GM23338 (cell line): ENCODE results near the gene SORBS1. TPM values are rescaled to one million over a fixed set of nuclear protein-coding genes. Genes with fewer than 3 reads are reported as not detected.
A peak's percentile ranks its signal among the peaks of the same experiment; 100 is the strongest.

Experiments used
- ATAC-seq: fragments of 200-7000 bp; cut with Tn5 transposase; 3 replicates; pipeline ENCODE4 v1.9.1; 2020
- DNase-seq: peaks from one replicate; pipeline ENCODE4 v3.0.0-alpha.2; 2015; ENCODE audit warnings: low spot score
- H2AFZ ChIP-seq: fragments of 200-600 bp; sonication (generic); 2 replicates; pipeline ENCODE4 v1.8.0; 2016; ENCODE audit warnings: antibody characterized with exemption, mild to moderate bottlenecking, moderate library complexity
- H3F3A ChIP-seq: fragments of 200-600 bp; sonication (generic); replicated peaks from 2 replicates; pipeline ENCODE4 v1.8.0; 2017; ENCODE audit warnings: antibody characterized with exemption, mixed run types, low read depth
- H3K27ac ChIP-seq: fragments of 200-600 bp; sonication (generic); 2 replicates; pipeline ENCODE4 v1.6.1; 2016; ENCODE audit warnings: low read depth
- H3K27me3 ChIP-seq: fragments of 200-600 bp; sonication (generic); 2 replicates; pipeline ENCODE4 v1.8.0; 2016; ENCODE audit warnings: mild to moderate bottlenecking, mixed run types, moderate library complexity; ENCODE audit not compliant: insufficient read depth
- H3K36me3 ChIP-seq: fragments of 200-600 bp; sonication (generic); 2 replicates; pipeline ENCODE4 v1.8.0; 2016; ENCODE audit warnings: mild to moderate bottlenecking; ENCODE audit not compliant: insufficient read depth
- H3K4me1 ChIP-seq: fragments of 200-600 bp; sonication (generic); 2 replicates; pipeline ENCODE4 v1.8.0; 2016; ENCODE audit warnings: mild to moderate bottlenecking, moderate library complexity; ENCODE audit not compliant: insufficient read depth
- H3K4me2 ChIP-seq: fragments of 200-600 bp; sonication (generic); 2 replicates; pipeline ENCODE4 v1.7.1; 2017; ENCODE audit warnings: mixed run types
- H3K4me3 ChIP-seq: fragments of 200-600 bp; sonication (generic); 2 replicates; pipeline ENCODE4 v1.6.1; 2016; ENCODE audit warnings: mixed run types
- H3K79me2 ChIP-seq: fragments of 200-600 bp; sonication (generic); replicated peaks from 2 replicates; pipeline ENCODE4 v1.8.0; 2017; ENCODE audit warnings: mild to moderate bottlenecking; ENCODE audit not compliant: insufficient read depth
- H3K9me2 ChIP-seq: fragments of 200-600 bp; sonication (generic); 2 replicates; pipeline ENCODE4 v1.8.0; 2017; ENCODE audit not compliant: insufficient read depth
- H4K20me1 ChIP-seq: fragments of 200-600 bp; sonication (generic); replicated peaks from 2 replicates; pipeline ENCODE4 v1.8.0; 2017; ENCODE audit warnings: mild to moderate bottlenecking; ENCODE audit not compliant: insufficient read depth
- H3K27ac Mint-ChIP-seq: 2 replicates; pipeline ENCODE4 v1.8.0; 2020; ENCODE audit warnings: inconsistent platforms, mild to moderate bottlenecking, moderate library complexity, mixed read lengths
- H3K27me3 Mint-ChIP-seq: 3 replicates; pipeline ENCODE4 v1.8.0; 2022; ENCODE audit warnings: low read depth, mild to moderate bottlenecking, moderate library complexity, mixed read lengths, inconsistent platforms; ENCODE audit not compliant: insufficient read depth, poor library complexity
- H3K36me3 Mint-ChIP-seq: 3 replicates; pipeline ENCODE4 v1.8.0; 2021; ENCODE audit warnings: low read depth, mild to moderate bottlenecking, inconsistent platforms, moderate library complexity, mixed read lengths
- H3K4me1 Mint-ChIP-seq: 3 replicates; pipeline ENCODE4 v1.8.0; 2020; ENCODE audit warnings: mild to moderate bottlenecking, inconsistent platforms, mixed read lengths
- H3K4me3 Mint-ChIP-seq: 3 replicates; pipeline ENCODE4 v1.8.0; 2021; ENCODE audit warnings: moderate library complexity, mild to moderate bottlenecking, inconsistent platforms, mixed read lengths
- H3K9me3 Mint-ChIP-seq: 3 replicates; pipeline ENCODE4 v1.8.0; 2020; ENCODE audit warnings: moderate library complexity, mild to moderate bottlenecking, inconsistent platforms, mixed read lengths
- CREB1 ChIP-seq: fragments of 250-450 bp; sonication (Bioruptor Pico); IDR thresholded peaks from 2 replicates; pipeline ENCODE4 v1.5.0; 2020; ENCODE audit warnings: low read depth, mild to moderate bottlenecking, moderate library complexity
- ETS1 ChIP-seq: IDR thresholded peaks from 2 replicates; pipeline ENCODE4 v1.6.1; 2016; ENCODE audit warnings: antibody characterized with exemption
- EZH2 ChIP-seq: fragments of 200-600 bp; sonication (generic); IDR thresholded peaks from one replicate; pipeline ENCODE4 v1.8.0; 2017; ENCODE audit warnings: antibody characterized with exemption, mild to moderate bottlenecking, low read depth; ENCODE audit not compliant: unreplicated experiment
- JUNB ChIP-seq: IDR thresholded peaks from one replicate; pipeline ENCODE4 v1.6.1; 2016; ENCODE audit warnings: antibody characterized with exemption; ENCODE audit not compliant: unreplicated experiment
- NANOG ChIP-seq: IDR thresholded peaks from 2 replicates; pipeline ENCODE4 v1.6.1; 2016; ENCODE audit warnings: antibody characterized with exemption, borderline replicate concordance
- POLR2AphosphoS5 ChIP-seq: IDR thresholded peaks from 2 replicates; pipeline ENCODE4 v1.6.1; 2016; ENCODE audit warnings: antibody characterized with exemption, low read depth
- STAT1 ChIP-seq: IDR thresholded peaks from one replicate; pipeline ENCODE4 v1.6.1; 2016; ENCODE audit warnings: antibody characterized with exemption; ENCODE audit not compliant: unreplicated experiment
- ZNF114 ChIP-seq: fragments of 250-450 bp; sonication (Bioruptor Pico); IDR thresholded peaks from 2 replicates; pipeline ENCODE4 v1.5.0; 2020; ENCODE audit warnings: mild to moderate bottlenecking, moderate library complexity
- ZNF331 ChIP-seq: fragments of 250-450 bp; sonication (Bioruptor Pico); IDR thresholded peaks from 2 replicates; pipeline ENCODE4 v1.5.0; 2020; ENCODE audit warnings: low read depth, mild to moderate bottlenecking, moderate library complexity
- polyA plus RNA-seq: library from polyadenylated mRNA; unstranded; fragments of >200 nt; fragmentation: Nextera tagmentation; extraction: Ambion mirVana; gene quantifications from 2 replicates; pipeline ENCODE4 v1.2.1, GENCODE V29; 2016
- total RNA-seq: library from RNA; depleted of rRNA; stranded (reverse); fragments of >200 nt; shearing (Covaris generic); gene quantifications from 2 replicates; pipeline ENCODE4 v1.2.3, GENCODE V29; 2014
- TF ChIP-seq, protein P1 (sequence below): fragments of 250-450 bp; sonication (Bioruptor Pico); IDR thresholded peaks from 2 replicates; pipeline ENCODE4 v1.5.0; 2020; ENCODE audit warnings: mild to moderate bottlenecking, moderate library complexity

The SORBS1 gene
- total and polyA plus RNA-seq, 2 experiments from 2014 or later: 47.7 to 51.5 TPM

- H3K9me3 Mint-ChIP-seq: no peaks in the 10 kb centered on the region
- peaks cover 5% of the 10 kb centered on the region for H3K27me3 Mint-ChIP-seq
- Histone ChIP-seq H3F3A (no peaks in the 10 kb centered on the region), H3K79me2 (no peaks in the 10 kb centered on the region), H3K36me3 (no peaks in the 10 kb centered on the region), H3K27me3 (no peaks in the 10 kb centered on the region), H3K4me1 (no peaks in the 10 kb centered on the region), H3K4me2 (no peak overlapping the region), H4K20me1 (no peaks in the 10 kb centered on the region), H2AFZ (no peak overlapping the region), H3K9me2 (no peaks in the 10 kb centered on the region), H3K27ac (0 out of 2 replicates have a peak overlapping the region, but pooled peaks have one; percentile 50), H3K4me3 (no peak overlapping the region)
- H3K27ac Mint-ChIP-seq: no peak overlapping the region
- H3K36me3 Mint-ChIP-seq: peaks cover 7% of the 10 kb centered on the region; the same call in 1 of the 3 replicates
- no peak for DNase-seq
- ATAC-seq: no peak
- no peak for TF ChIP-seq ZNF331 (CRISPR knock-in tag)
- TF ChIP-seq JUNB: no peak
- no peak for TF ChIP-seq POLR2AphosphoS5
- no peak for TF ChIP-seq ZNF114 (CRISPR knock-in tag)
- TF ChIP-seq ETS1: no peak
- no peak for TF ChIP-seq EZH2
- TF ChIP-seq STAT1: no peak
- H3K4me1 Mint-ChIP-seq: peaks cover 2% of the 10 kb centered on the region; the same call in 1 of the 3 replicates
- no peak overlapping the region for H3K4me3 Mint-ChIP-seq
These were observed 137.8 kb downstream of the SORBS1 start for GRCh38 chr10:95423164-95424005.

- Histone ChIP-seq H3K4me3 (no peak overlapping the region), H3K4me2 (no peak overlapping the region), H3K27ac (no peak overlapping the region), H3K4me1 (no peaks in the 10 kb centered on the region), H3K27me3 (no peaks in the 10 kb centered on the region), H2AFZ (no peak overlapping the region), H4K20me1 (no peaks in the 10 kb centered on the region), H3K9me2 (no peaks in the 10 kb centered on the region), H3K36me3 (no peaks in the 10 kb centered on the region), H3F3A (no peaks in the 10 kb centered on the region), H3K79me2 (no peaks in the 10 kb centered on the region)
- H3K27me3 Mint-ChIP-seq: peaks cover 5% of the 10 kb centered on the region
- H3K9me3 Mint-ChIP-seq: no peaks in the 10 kb centered on the region
- DNase-seq: no peak
- peaks cover 1% of the 10 kb centered on the region; the same call in 1 of the 3 replicates for H3K36me3 Mint-ChIP-seq
- no peak for ATAC-seq
- H3K4me3 Mint-ChIP-seq: no peak overlapping the region
- H3K27ac Mint-ChIP-seq: 0 out of 2 replicates have a peak overlapping the region, but pooled peaks have one; percentile 9
- 0 out of 3 replicates have a peak, but pooled peaks cover 2% of the 10 kb centered on the region for H3K4me1 Mint-ChIP-seq
- TF ChIP-seq STAT1: no peak
- TF ChIP-seq NANOG: no peak
- TF ChIP-seq, protein P1, sequence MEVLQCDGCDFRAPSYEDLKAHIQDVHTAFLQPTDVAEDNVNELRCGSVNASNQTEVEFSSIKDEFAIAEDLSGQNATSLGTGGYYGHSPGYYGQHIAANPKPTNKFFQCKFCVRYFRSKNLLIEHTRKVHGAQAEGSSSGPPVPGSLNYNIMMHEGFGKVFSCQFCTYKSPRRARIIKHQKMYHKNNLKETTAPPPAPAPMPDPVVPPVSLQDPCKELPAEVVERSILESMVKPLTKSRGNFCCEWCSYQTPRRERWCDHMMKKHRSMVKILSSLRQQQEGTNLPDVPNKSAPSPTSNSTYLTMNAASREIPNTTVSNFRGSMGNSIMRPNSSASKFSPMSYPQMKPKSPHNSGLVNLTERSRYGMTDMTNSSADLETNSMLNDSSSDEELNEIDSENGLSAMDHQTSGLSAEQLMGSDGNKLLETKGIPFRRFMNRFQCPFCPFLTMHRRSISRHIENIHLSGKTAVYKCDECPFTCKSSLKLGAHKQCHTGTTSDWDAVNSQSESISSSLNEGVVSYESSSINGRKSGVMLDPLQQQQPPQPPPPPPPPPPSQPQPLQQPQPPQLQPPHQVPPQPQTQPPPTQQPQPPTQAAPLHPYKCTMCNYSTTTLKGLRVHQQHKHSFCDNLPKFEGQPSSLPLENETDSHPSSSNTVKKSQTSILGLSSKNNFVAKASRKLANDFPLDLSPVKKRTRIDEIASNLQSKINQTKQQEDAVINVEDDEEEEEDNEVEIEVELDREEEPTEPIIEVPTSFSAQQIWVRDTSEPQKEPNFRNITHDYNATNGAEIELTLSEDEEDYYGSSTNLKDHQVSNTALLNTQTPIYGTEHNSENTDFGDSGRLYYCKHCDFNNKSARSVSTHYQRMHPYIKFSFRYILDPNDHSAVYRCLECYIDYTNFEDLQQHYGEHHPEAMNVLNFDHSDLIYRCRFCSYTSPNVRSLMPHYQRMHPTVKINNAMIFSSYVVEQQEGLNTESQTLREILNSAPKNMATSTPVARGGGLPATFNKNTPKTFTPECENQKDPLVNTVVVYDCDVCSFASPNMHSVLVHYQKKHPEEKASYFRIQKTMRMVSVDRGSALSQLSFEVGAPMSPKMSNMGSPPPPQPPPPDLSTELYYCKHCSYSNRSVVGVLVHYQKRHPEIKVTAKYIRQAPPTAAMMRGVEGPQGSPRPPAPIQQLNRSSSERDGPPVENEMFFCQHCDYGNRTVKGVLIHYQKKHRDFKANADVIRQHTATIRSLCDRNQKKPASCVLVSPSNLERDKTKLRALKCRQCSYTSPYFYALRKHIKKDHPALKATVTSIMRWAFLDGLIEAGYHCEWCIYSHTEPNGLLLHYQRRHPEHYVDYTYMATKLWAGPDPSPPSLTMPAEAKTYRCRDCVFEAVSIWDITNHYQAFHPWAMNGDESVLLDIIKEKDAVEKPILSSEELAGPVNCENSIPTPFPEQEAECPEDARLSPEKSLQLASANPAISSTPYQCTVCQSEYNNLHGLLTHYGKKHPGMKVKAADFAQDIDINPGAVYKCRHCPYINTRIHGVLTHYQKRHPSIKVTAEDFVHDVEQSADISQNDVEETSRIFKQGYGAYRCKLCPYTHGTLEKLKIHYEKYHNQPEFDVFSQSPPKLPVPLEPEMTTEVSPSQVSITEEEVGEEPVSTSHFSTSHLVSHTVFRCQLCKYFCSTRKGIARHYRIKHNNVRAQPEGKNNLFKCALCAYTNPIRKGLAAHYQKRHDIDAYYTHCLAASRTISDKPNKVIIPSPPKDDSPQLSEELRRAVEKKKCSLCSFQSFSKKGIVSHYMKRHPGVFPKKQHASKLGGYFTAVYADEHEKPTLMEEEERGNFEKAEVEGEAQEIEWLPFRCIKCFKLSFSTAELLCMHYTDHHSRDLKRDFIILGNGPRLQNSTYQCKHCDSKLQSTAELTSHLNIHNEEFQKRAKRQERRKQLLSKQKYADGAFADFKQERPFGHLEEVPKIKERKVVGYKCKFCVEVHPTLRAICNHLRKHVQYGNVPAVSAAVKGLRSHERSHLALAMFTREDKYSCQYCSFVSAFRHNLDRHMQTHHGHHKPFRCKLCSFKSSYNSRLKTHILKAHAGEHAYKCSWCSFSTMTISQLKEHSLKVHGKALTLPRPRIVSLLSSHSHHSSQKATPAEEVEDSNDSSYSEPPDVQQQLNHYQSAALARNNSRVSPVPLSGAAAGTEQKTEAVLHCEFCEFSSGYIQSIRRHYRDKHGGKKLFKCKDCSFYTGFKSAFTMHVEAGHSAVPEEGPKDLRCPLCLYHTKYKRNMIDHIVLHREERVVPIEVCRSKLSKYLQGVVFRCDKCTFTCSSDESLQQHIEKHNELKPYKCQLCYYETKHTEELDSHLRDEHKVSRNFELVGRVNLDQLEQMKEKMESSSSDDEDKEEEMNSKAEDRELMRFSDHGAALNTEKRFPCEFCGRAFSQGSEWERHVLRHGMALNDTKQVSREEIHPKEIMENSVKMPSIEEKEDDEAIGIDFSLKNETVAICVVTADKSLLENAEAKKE: no peak
- no peak for TF ChIP-seq POLR2AphosphoS5
- TF ChIP-seq CREB1 (CRISPR knock-in tag): no peak
These were observed 138.9 kb downstream of the SORBS1 start for GRCh38 chr10:95422233-95422632.
